Body of pancreas (tissue), 4 donors: Measurements from ENCODE around the gene FAM200C. TPM values are rescaled to one million over a fixed set of nuclear protein-coding genes. Genes with fewer than 3 reads are reported as not detected.

Experiments used
- ATAC-seq: fragments of 150-250 bp; one replicate; pipeline ENCODE4 v1.9.1; 2016
- DNase-seq, 4 donors: peaks; one replicate each; pipeline ENCODE4 v3.0.0-alpha.2; 2019
- H3K27ac ChIP-seq, 4 donors: fragments of 200-600 bp; sonication (generic); 1 replicate in 3 of 4; 2 replicates in 1 of 4; pipeline versions ENCODE4 v1.5.1 to v1.6.1; 2016 to 2019; ENCODE audit warnings: mild to moderate bottlenecking in 1 of 4, mixed read lengths in 1 of 4, moderate library complexity in 1 of 4
- H3K27me3 ChIP-seq, 2 donors: fragments of 200-600 bp; sonication (generic); one replicate each; pipeline ENCODE4 v1.6.0; 2016; ENCODE audit warnings: mild to moderate bottlenecking in 1 of 2
- H3K36me3 ChIP-seq, 2 donors: fragments of 200-600 bp; sonication (generic); replicated peaks in 1 of 2; 2 replicates each; pipeline ENCODE4 v1.5.1; 2016; ENCODE audit warnings: low read depth in 2 of 2; ENCODE audit not compliant: insufficient read depth in 1 of 2
- H3K4me1 ChIP-seq: fragments of 200-600 bp; sonication (generic); one replicate; pipeline ENCODE4 v1.6.0; 2016
- H3K4me3 ChIP-seq, 2 donors: fragments of 200-600 bp; sonication (generic); 1 replicate in 1 of 2; 2 replicates in 1 of 2; pipeline ENCODE4 v1.5.1; 2016 to 2019
- H3K9me3 ChIP-seq, 3 donors: fragments of 200-600 bp; sonication (generic); 1 replicate in 2 of 3; 2 replicates in 1 of 3; pipeline ENCODE4 v1.5.1; 2016
- CTCF ChIP-seq, 7 experiments: fragments of 450-650 bp in 4 of 7; fragments of 200-600 bp in 3 of 7; sonication (generic) in 3 of 7; IDR thresholded peaks; one replicate each; pipeline ENCODE4 v1.5.1; 2016 to 2019; ENCODE audit warnings: antibody characterized with exemption in 7 of 7
- POLR2A ChIP-seq, 3 donors: fragments of 450-650 bp; IDR thresholded peaks; one replicate each; pipeline ENCODE4 v1.6.1; 2016; ENCODE audit warnings: antibody characterized with exemption in 3 of 3, mild to moderate bottlenecking in 2 of 3
- WGBS, 2 donors: methylation state at CpG; one replicate each; pipeline ENCODE4 v1.1.5; 2017; 5-methylcytosine and 5-hydroxymethylcytosine counted together
- intact Hi-C: fragments of 100-400 bp; cut with DNase I; formaldehyde crosslinking; loops from one replicate; pipeline ENCODE4 v1.15.1; 2023
- total RNA-seq, 2 donors: library from RNA; depleted of rRNA; stranded (reverse); fragments of >200 nt; gene quantifications; one replicate each; pipeline ENCODE4 v1.1.0, GENCODE V29; 2016

Gene FAM200C
- total RNA-seq, 2 donors from 2014 or later, result 4.6 to 6.0 TPM

- Histone ChIP-seq H3K27ac (no peak overlapping the region), H3K9me3 (no peaks in the 10 kb centered on the region), H3K4me3 (peak overlapping the region in 1 of 2 donors; percentile 73), H3K36me3 (peaks cover 4 to 18% of the 10 kb centered on the region in 2 donors), H3K27me3 (no peaks in the 10 kb centered on the region), H3K4me1 (peaks cover 33% of the 10 kb centered on the region)
- no peak for DNase-seq
- TF ChIP-seq CTCF (IDR thresholded peaks at IDR 0.05) (no peak), POLR2A (IDR thresholded peaks at IDR 0.05) (no peak)
- no peak for ATAC-seq
- intact Hi-C loops, result no loop called here
- WGBS, 2 donors, result 25 to 26% methylated on average over 4 of the region's 4 CpGs
Observed at GRCh38 chr5:160398806-160399205, 1.0 kb downstream of the FAM200C start.

GRCh38 chr5:160397492-160397891, 2.4 kb downstream of the FAM200C start:
- H3K27me3 ChIP-seq, result no peaks in the 10 kb centered on the region
- TF ChIP-seq CTCF (IDR thresholded peaks at IDR 0.05) (no peak), POLR2A (IDR thresholded peaks at IDR 0.05) (no peak)
- peaks cover 33% of the 10 kb centered on the region for H3K4me1 ChIP-seq
- no peak overlapping the region for H3K4me3 ChIP-seq
- H3K9me3 ChIP-seq, result no peaks in the 10 kb centered on the region
- no peak for DNase-seq
- no peak overlapping the region for H3K27ac ChIP-seq
- peaks cover 0 to 9% of the 10 kb centered on the region in 2 donors for H3K36me3 ChIP-seq
- intact Hi-C loops, result no loop called here
- WGBS, 2 donors, result 100% methylated on average over 1 of the region's 1 CpG
- ATAC-seq, result no peak

- DNase-seq (no peak), ATAC-seq (no peak)
- no peak overlapping the region for H3K4me3 ChIP-seq
- H3K36me3 ChIP-seq, result no peaks in the 10 kb centered on the region
- no peak overlapping the region for H3K27ac ChIP-seq
- H3K9me3 ChIP-seq, result no peaks in the 10 kb centered on the region
- H3K27me3 ChIP-seq, result no peaks in the 10 kb centered on the region
- intact Hi-C loops, result no loop called here
- TF ChIP-seq CTCF (IDR thresholded peaks at IDR 0.05) (no peak), POLR2A (IDR thresholded peaks at IDR 0.05) (no peak)
- 91 to 94% methylated on average over 7 of the region's 7 CpGs for WGBS, 2 donors
- peaks cover 27% of the 10 kb centered on the region for H3K4me1 ChIP-seq
Observed at GRCh38 chr5:160395111-160395510, 4.7 kb downstream of the FAM200C start.

- DNase-seq (no peak), ATAC-seq (no peak)
- H3K36me3 ChIP-seq, result no peaks in the 10 kb centered on the region
- H3K27ac ChIP-seq, result no peak overlapping the region
- H3K4me3 ChIP-seq, result no peak overlapping the region
- no peaks in the 10 kb centered on the region for H3K4me1 ChIP-seq
- TF ChIP-seq CTCF (IDR thresholded peaks at IDR 0.05), result peak in 6 of 7 experiments; percentile 23 to 35 (median 28)
- no peak for TF ChIP-seq POLR2A (IDR thresholded peaks at IDR 0.05)
- no peaks in the 10 kb centered on the region for H3K9me3 ChIP-seq
- intact Hi-C loops, result no loop called here
- WGBS, 2 donors, result 79% methylated on average over 8 of the region's 8 CpGs
- H3K27me3 ChIP-seq, result no peaks in the 10 kb centered on the region
Observed at GRCh38 chr5:160390787-160391696, 8.8 kb downstream of the FAM200C start.
